GM21528 (cell line): ENCODE measurements around the gene ERC1.

Experiments
- ATAC-seq: cut with Tn5 transposase; IDR thresholded peaks from one replicate; pipeline ENCODE4 v1.9.1; 2021; ENCODE audit warnings: mild to moderate bottlenecking, moderate library complexity; ENCODE audit not compliant: unreplicated experiment, low FRiP score

ERC1 gene

DNA sequence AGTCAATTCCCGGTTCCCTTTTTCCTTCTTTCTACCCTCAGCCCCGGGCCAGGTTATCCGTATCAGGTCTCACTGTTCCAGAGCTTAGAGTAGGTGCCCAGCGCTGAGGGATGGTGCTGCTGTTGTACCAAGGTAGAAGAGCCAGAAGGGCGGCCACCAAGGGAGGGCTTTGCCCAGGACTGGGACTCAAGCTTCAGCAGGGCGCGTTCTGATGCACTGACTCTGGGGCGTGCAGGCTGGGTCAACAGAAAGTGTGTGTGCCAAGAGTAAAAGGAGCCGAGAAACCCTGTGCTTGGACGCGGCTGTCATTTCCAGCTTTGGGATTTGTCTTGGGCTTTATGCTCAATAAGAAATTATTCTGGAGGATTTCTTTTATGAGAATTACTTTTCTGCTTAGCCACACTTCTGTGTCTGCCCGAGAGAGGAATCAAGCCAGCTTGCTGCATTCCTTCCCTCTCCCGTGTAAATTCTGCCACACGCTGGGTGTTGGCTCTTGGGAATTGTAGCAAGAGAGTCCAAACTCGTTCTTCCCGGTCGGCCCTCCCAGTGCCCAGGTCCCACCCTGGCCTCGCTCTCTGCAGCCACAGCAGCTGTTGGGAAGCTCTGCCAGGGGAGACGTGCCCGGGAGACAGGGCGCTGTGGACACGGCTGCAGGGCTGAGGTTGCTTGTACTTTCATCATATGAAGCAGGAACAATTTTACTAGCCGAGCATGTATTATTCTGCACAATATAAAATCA lies 505.3 kb downstream of the ERC1 start:
- ATAC-seq, result no peak

DNA sequence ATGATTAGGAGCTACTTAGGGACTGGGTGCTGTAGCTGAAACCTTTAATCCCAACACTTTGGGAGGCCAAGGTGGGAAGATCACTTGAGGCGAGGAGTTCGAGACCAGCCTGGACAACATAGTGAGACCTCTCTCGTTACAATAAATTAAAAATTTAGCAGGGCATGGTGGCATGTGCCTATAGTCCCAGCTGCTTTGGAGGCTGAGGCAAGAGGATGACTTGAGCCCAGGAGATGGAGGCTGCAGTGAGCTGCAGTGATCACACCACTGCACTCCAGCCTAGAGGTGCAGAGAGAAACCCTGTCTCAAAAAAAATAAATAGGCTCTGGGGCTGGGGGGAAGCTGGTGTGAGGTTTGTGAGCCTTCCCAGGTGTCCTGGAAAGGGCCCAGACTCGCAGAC lies 506.1 kb downstream of the ERC1 start:
- no peak for ATAC-seq

DNA sequence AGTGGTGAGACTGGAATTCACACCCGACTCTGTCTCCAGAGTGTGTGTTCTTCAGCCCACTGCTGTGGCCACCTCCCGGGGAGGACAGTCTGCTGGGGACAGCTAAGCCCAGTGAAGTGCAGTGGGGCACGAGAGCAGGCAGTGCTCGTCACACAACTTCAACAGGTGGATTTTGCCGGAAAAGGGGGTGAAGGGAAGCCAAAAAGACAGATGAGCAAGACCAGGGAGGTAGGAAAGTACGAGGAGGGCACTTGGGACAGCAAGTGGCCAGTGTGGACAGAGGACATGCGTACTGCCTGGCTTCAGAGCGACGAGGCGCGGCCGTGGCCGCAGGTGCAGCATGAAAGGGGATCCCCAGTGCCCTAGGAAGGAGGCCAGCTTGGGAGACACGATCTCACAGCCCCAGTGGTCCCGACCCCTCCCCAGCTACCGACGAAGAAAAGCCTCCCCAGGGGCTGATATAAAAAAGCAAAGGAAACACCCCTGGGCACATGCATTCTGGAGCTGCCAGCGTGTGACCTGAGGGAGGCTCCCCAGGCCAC lies 507.2 kb downstream of the ERC1 start:
- no peak for ATAC-seq

DNA sequence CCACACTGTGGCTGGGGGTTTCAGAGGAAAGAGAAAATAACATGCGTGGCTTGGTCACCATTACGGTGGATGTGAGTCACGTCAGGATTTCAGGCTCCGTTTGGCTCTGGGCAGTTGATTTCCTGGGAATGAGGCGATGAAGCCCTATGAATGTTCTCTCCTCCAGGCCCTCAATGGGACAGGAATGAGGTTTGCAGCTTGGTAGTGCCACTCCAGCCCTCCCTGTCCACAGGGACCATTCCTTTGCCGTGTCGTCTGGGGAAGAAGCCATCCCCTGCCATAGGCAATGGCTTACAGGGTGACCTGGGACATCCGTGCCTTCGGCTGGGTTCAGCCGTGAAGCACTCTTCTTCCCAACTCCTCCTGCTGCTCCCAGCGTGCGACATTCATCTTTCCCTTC lies 508.3 kb downstream of the ERC1 start:
- ATAC-seq, result no peak

DNA sequence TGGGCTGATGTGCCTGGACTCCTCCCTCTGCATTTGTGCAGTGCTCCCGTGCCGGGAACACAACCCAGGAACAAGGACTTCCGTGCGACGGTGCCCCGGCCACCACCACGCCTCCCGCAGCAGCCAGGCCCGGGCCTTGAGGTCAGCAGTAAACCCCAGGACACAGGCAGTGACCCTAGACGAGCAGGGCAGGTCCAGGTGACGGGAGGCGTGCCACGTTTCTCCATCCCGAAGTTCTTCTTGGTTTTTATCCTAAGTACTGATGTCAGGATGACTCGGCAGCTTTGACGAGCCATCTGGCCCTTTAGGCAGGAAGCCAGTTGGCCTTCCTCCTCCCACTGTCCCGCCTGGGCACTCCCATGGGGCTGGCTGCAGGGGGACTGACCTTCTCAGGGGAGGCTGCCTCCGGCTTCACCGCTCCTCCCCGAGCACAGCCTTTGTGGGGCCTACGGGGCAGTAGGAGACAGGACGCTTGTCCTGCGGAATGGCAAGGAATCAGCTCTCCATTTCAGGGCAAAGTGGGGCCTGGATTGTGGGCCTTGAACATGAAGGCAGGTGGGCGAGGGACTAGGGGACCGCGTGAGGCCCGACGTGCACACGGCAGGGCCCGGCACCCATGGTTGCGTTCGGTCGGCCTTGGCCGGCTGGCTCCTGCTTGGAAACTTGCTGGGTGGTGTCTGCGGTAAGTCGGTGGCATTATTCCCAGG lies 509.2 kb downstream of the ERC1 start:
- no peak for ATAC-seq

DNA sequence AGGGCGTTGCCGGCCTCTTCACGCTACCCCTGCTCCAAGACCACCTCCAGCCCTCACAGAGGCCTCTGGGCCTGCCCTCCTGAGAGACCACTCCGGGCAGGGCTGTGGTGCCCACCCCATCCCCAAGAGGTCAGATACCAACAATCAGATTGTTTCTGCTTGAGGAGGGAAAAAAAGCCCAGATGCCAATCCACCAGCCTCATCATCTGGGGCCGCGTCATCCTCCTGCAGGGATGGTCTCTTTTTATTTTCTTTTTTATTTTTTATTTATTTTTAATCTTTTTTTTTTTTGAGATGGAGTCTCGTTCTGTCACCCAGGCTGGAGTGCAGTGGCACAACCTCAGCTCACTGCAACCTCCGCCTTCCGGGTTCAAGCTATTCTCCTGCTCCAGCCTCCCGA lies 510.0 kb downstream of the ERC1 start:
- ATAC-seq, result no peak

DNA sequence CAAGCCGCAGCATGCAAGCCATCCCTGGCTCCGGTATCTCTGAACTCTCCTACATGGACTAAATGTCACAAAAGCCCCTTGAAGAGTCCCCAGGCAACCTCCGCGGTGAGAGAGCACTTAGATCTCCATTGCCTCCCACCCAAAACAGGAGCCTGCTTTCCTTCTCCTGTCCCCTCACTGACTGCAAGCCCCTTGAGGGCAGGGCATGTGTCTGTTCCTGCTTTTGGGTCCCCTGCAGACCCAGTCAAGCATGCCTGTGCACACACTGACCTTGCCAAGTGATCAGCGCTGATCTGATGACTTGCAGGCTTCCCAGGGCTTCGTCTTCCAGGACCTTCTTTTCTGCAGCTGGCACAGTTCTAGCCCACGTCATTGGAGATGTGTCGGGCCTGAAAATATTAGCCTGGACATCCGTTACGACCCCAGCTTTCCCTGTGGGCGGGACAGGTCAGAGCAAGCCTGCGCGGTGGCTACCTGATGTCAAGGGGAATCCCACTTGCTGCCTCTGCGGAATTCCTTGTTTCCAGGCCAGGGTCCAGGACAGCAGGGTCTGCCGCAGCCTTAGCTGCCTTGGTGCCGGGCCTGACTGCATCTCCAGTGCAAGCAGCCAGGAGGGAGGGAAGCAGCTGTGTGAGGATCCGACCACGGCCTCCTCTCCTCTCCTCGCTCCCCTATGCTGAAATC lies 510.8 kb downstream of the ERC1 start:
- no peak for ATAC-seq

DNA sequence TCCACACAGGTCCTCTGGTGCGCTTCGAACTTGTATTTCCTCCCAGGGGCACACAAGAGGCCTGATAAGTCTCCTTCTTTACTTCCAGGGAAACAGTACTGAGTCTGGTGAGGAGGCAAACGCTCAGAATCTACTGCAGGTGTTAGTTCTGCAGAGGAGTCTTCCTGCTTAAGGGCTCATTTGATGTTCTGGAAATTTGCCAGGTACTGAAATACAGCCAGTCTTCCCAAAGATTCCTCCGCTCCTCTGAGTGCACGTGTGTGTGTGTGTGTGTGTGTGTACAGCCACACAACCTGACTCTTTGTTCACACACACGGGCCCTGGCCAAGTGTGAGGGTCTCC lies 511.3 kb downstream of the ERC1 start:
- no peak for ATAC-seq

DNA sequence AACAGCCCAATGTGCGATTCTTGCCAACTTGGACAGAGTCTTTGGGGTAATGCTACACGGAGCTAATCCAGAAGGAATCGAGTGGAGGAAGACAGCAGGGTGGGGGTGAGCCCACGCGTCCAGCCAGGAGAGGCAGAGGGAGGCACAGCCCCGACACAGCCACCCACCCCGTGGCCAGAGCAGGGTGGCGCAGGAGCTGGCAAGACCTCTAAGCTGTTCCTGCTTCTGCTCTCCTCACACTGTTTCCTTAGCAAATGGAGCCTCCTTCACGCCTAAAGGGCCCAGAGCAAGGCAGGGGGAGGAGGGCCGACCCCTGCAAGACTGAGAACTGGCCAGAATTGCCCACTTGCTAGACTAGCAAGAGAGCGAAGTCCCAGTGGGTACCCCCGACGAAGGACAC lies 511.8 kb downstream of the ERC1 start:
- no peak for ATAC-seq

DNA sequence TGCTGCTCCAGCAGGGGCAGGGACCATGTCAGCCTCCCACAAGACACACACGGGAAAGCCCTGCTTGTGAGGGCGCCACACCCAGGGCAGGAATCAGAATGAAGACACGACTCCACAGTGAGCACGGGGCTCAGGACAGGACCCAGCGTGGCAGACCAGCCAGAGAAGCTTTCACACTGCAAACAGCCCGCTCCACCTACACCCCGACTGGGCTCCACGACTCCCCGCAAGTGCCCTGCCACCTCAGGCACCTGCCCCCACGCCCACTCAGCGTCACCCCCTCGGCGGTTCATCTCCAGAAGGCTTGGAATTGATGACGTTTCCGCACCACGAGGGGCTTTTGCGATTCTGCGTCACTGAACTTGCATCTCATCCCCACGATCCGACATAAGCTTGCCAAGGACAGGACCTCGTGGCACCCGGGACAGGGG lies 512.3 kb downstream of the ERC1 start:
- ATAC-seq, result no peak

DNA sequence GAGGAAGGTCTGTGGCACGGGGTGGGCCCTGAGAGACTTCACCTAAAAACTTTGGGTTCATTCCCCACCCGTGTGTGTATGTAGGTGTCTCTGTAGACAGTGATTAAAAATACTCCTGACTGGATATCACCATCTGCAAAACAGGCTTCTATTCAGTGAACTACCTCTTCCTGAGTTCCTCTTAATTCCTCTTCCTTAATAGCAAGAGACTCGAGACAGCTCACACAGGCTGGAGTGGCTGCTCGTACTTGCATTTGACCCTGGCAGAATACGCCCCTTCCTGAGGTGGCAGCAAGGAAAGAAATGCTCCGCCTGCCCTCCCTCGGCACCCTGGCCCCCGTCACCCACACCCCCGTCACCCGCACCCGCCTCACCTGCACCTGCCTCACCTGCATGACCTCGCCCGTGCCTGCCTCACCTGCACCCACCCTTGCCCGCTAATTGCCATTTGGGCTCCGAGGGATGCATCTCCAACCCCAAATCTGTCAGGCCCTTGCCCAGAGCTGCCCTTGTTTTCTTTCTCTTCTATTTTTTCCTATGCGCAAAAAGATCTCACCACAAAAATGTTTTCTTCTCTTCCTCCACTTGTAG lies 513.4 kb downstream of the ERC1 start:
- ATAC-seq, result no peak

DNA sequence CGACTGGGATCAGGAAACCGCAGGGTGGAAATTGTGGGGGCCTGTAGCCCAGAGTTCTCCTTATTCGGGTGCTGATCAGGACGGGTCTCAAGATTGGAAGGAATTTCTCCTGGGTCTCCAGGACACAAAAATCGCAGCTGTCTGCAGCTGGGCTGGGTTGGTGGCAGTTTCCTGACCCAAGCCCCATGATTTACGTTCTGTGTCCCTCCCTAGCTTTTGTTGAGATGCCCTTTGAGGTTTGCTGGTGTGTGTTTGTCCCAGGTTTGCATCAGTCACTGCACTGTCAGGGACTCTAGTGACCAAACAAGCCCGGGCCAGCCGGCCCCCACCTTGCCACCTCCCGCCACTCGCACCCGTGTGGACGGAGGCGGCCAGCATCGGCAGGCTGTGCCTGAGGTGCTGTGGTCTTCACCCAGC lies 513.9 kb downstream of the ERC1 start:
- ATAC-seq, result no peak

DNA sequence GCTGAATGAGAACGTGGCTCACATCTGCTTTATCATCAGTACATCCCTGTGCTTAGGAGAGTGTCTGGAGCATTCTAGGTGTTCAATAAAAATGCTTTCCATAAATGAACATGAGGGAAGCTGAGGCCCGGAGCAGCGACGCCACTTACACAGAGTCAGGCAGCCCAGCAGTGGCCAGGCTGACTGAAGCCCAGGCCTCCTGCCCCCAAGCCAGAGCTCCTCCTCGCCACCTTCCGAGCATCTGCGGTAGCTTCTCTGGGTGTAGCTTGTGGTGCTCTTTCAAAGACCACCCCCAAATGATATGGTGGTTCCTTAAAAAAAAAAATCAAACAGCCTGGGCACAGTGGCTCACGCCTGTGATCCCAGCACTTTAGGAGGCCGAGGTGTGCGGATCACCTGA lies 514.6 kb downstream of the ERC1 start:
- ATAC-seq, result no peak

DNA sequence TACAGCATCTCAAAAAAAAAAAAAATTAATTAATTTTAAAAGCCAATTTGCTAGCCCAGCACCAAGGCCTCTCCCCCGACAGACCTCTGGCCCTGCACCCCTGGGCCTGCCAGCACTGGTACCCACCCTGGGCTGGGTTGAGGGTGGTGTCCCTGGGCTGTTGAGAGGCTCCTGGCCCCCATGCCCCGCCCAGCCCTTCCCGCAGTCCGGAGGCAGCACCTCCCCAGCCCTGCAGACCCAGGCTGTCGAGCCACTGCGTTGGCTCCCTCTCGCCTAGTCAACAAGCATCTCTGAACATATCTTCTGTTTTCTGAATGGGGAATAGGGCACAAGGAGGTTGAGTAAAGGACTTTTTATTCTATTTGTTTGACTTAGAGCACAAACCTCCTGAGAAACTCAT lies 516.3 kb downstream of the ERC1 start:
- ATAC-seq, result no peak

DNA sequence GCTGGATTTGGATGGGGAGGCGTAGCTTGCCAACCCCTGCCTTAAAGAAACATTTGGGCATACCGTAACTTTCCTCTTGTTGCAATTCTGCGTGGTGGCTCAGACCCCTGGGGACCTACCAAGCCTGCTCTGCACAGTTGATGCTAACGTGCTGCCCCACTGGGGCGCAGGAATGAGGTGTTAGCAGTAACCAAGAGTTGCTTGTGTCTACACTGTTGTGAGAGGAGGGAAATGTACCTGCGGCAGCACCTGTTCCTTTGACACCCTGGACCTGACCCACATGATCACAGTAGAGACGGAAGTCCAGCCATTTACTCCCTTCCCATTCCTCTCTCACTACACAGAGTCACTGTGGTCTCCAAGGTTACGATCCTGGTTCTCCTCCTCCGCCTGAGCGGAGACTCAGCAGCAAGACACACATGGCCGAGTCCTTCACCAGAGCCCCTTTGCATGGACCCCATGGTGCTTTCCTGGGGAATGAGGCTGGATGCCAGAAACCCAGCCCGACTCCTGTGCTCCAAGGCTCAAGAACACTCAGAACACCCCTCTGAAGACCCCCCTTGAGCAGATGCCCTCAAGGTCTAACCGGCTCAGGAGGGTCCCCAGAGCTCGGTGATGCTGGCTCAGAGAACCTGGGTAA lies 518.5 kb downstream of the ERC1 start:
- ATAC-seq, result no peak

DNA sequence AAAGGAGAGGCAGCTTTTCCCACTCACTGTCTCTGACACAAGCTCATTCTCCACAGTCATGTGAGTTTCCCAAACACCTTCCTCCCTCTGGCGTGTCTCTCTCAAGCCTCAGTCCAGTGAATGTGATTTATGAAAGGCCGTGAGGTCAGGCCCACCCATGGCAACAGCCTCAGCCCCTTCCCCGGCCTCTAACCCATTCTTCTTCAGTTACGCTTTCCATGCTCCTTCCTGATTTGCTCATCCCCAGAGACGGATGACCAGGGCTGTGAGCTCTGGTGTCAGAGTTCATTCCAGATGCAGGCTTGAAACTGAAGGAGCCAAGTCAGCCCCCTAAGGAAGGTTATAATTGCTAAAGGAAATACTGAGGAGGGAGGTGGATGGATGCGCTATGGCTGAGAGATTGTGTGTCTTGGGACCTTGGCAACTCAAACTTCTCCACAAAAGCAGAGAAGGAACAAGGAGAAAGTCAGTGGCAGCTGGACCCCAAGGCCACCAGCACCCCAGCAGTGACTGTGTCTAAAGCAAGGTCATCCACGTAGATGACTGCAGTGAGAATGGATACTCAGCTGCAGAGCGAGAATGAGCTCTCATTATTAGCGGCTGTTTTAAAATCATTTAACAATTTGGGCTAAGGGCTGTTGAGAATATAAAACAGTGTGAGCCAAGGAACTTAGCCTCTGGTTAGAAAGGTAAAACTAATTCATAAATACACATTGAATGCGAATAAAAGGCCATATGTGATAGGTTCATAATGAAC lies 519.2 kb downstream of the ERC1 start:
- no peak for ATAC-seq

DNA sequence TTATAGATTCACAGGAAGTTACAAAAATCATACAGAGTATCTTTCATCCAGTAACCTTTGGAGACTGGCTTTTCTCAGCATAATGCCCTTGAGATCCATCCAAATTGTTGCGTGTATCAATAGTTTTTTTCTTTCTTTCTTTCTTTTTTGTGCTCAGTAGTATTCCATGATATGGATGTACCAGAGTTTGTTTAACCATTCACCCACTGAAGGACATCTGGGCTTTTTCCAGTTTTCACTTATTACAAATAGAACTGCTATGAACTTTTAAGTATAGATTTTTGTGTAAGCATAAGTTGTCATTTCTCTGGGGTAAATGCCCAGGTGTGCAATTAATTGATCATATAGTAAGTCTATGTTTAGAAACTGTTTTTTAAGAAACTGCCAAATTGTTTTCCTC lies 524.0 kb downstream of the ERC1 start:
- ATAC-seq, result no peak

DNA sequence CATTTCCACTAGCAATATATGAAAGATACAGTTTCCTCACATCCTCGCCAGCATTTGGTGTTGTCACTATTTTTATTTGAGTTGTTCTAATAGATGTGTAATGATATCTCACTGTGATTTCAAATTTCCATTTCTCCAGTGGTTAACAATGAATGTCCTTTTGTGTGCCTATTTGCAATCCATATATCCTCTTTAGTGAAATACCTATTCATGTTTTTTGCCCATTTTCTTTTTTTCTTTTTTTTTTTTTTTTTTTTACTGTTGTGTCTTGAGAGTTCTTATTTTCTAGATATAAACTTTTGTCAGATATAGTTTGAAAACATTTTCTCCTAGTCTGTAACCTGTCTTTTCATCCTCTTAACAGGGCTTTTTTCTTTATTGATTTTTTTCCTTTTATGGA lies 524.4 kb downstream of the ERC1 start:
- ATAC-seq, result no peak

DNA sequence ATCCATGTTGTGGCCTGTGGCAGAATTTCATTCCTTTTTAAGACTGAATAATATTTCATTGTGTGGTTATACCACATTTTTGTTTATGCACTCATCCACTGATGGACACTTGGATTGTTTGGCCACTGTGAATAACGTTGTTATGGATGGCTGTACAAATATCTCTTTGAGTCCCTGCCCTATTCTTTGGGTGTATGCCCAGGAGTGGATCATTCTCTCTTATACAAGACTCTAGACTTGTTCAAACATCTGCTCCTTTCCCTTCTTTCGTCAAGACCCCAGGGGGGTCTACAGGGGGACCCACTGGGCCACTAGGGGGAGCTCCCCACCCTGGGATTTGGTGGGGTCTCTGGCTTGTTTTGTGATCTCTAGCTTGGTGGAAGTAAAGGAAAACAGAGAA lies 526.0 kb downstream of the ERC1 start:
- no peak for ATAC-seq
